NCI-H146 (cell line): ENCODE results near the gene ATG5.

Experiments
- DNase-seq: peaks from one replicate; lab custom pipeline; 2025; lab: John Stamatoyannopoulos, UW

ATG5 gene

GRCh38 chr6:106325336-106326178 is at the start of gene ATG5:
ATG5 (minus strand) TSS chr6:106325760; CDS start chr6:106316208, 9,552 bp downstream.
- DNase-seq, result peak; percentile 99

- DNase-seq, result no peak
Measured at GRCh38 chr6:106373502-106374239, 48.1 kb upstream of the ATG5 start.

- DNase-seq, result no peak
Measured at GRCh38 chr6:106372838-106373501, 47.4 kb upstream of the ATG5 start.

GRCh38 chr6:106370639-106371038 is 45.1 kb upstream of the ATG5 start:
- no peak for DNase-seq

- no peak for DNase-seq
Measured at GRCh38 chr6:106369739-106370138, 44.2 kb upstream of the ATG5 start.

- no peak for DNase-seq
Measured at GRCh38 chr6:106363401-106364138, 38.0 kb upstream of the ATG5 start.

- peak; percentile 80 for DNase-seq
Measured at GRCh38 chr6:106360989-106361430, 35.5 kb upstream of the ATG5 start.

GRCh38 chr6:106360410-106360988 is 34.9 kb upstream of the ATG5 start, which contains the start of gene CRYBG1:
CRYBG1 (plus strand) TSS chr6:106360717; CDS start chr6:106360909, 192 bp downstream.
- peak; percentile 92 for DNase-seq

GRCh38 chr6:106359959-106360409 is 34.4 kb upstream of the ATG5 start:
- no peak for DNase-seq

- DNase-seq, result no peak
Measured at GRCh38 chr6:106356378-106356777, 30.8 kb upstream of the ATG5 start.

GRCh38 chr6:106347219-106347618 is 21.7 kb upstream of the ATG5 start:
- DNase-seq, result peak; percentile 72

- DNase-seq, result peak; percentile 78
Measured at GRCh38 chr6:106339334-106340029, 13.9 kb upstream of the ATG5 start.

GRCh38 chr6:106334646-106335448 is 9.3 kb upstream of the ATG5 start:
- peak; percentile 76 for DNase-seq

- DNase-seq, result no peak
Measured at GRCh38 chr6:106324726-106325335, 729 bp downstream of the ATG5 start.

- no peak for DNase-seq
Measured at GRCh38 chr6:106321940-106322339, 3.6 kb downstream of the ATG5 start.

- DNase-seq, result no peak
Measured at GRCh38 chr6:106318851-106319250, 6.7 kb downstream of the ATG5 start.

- DNase-seq, result no peak
Measured at GRCh38 chr6:106318061-106318460, 7.5 kb downstream of the ATG5 start.

GRCh38 chr6:106316375-106316766 is 9.2 kb downstream of the ATG5 start:
- DNase-seq, result no peak

GRCh38 chr6:106315765-106316374 is 9.7 kb downstream of the ATG5 start:
- no peak for DNase-seq
